Measurements from ENCODE around the gene CTNND2. TPM values are rescaled to one million over a fixed set of nuclear protein-coding genes. Genes with fewer than 3 reads are reported as not detected.
A peak's percentile ranks its signal among the peaks of the same experiment; 100 is the strongest.

Gene CTNND2
- total RNA-seq, 6 donors from 2014 or later = 1.1 to 12.4 (median 3.2) TPM

DNA sequence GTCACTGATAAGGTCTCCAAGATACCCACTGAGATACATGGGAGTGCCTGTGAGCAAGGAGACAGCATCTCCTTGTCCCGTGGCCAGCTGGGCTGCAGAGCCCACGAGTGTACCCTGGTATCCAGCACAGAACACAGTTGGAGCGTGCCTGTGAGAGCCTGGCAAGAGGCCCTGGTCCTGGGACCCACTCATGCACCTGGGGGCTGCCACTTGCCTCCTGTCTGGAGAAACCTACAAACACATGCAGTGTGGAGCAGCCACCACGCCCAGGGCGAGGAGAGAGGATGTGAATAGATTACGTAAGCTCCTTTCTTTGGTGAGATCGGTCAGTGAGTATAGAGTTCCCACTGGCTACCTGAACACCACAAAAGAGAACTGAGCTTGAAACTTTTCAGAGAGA, 88.3 kb downstream of the CTNND2 start:
- H3K4me3 ChIP-seq = no peak overlapping the region
- DNase-seq (peak in 1 of 2 donors; percentile 1), ATAC-seq (ENCODE audit: low FRiP score in 2 of 2) (no peak)
- H3K27ac ChIP-seq = no peak overlapping the region
- H3K27me3 ChIP-seq = no peaks in the 10 kb centered on the region
- H3K9me3 ChIP-seq = no peaks in the 10 kb centered on the region
- H3K4me1 ChIP-seq = no peaks in the 10 kb centered on the region
- TF ChIP-seq EP300 (IDR thresholded peaks at IDR 0.05) (no peak), POLR2AphosphoS5 (IDR thresholded peaks at IDR 0.05) (no peak), POLR2A (IDR thresholded peaks at IDR 0.05) (no peak)
- TF ChIP-seq, protein P1, sequence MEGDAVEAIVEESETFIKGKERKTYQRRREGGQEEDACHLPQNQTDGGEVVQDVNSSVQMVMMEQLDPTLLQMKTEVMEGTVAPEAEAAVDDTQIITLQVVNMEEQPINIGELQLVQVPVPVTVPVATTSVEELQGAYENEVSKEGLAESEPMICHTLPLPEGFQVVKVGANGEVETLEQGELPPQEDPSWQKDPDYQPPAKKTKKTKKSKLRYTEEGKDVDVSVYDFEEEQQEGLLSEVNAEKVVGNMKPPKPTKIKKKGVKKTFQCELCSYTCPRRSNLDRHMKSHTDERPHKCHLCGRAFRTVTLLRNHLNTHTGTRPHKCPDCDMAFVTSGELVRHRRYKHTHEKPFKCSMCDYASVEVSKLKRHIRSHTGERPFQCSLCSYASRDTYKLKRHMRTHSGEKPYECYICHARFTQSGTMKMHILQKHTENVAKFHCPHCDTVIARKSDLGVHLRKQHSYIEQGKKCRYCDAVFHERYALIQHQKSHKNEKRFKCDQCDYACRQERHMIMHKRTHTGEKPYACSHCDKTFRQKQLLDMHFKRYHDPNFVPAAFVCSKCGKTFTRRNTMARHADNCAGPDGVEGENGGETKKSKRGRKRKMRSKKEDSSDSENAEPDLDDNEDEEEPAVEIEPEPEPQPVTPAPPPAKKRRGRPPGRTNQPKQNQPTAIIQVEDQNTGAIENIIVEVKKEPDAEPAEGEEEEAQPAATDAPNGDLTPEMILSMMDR (IDR thresholded peaks at IDR 0.05) = no peak
- WGBS, 2 donors = 55 to 64% methylated on average over 6 to 7 of the region's 7 CpGs
- no peaks in the 10 kb centered on the region for H3K36me3 ChIP-seq

GRCh38 chr5:11815481-11815880, 88.8 kb downstream of the CTNND2 start:
- 57 to 74% methylated on average over 3 of the region's 3 CpGs for WGBS, 2 donors
- Histone ChIP-seq H3K36me3 (no peaks in the 10 kb centered on the region), H3K4me3 (no peak overlapping the region), H3K4me1 (no peaks in the 10 kb centered on the region), H3K27me3 (no peaks in the 10 kb centered on the region), H3K27ac (no peak overlapping the region), H3K9me3 (no peaks in the 10 kb centered on the region)
- no peak for ATAC-seq (ENCODE audit: low FRiP score in 2 of 2)
- TF ChIP-seq POLR2AphosphoS5 (IDR thresholded peaks at IDR 0.05) (no peak), POLR2A (IDR thresholded peaks at IDR 0.05) (no peak), EP300 (IDR thresholded peaks at IDR 0.05) (no peak)
- TF ChIP-seq, protein P1 (IDR thresholded peaks at IDR 0.05) = no peak
- DNase-seq = no peak

- DNase-seq (no peak), ATAC-seq (ENCODE audit: low FRiP score in 2 of 2) (no peak)
- TF ChIP-seq, protein P1 (IDR thresholded peaks at IDR 0.05) = no peak
- TF ChIP-seq POLR2A (IDR thresholded peaks at IDR 0.05) (no peak), EP300 (IDR thresholded peaks at IDR 0.05) (no peak), POLR2AphosphoS5 (IDR thresholded peaks at IDR 0.05) (no peak)
- Histone ChIP-seq H3K27ac (no peak overlapping the region), H3K27me3 (no peaks in the 10 kb centered on the region), H3K4me1 (no peaks in the 10 kb centered on the region), H3K9me3 (no peaks in the 10 kb centered on the region), H3K36me3 (no peaks in the 10 kb centered on the region), H3K4me3 (no peak overlapping the region)
- WGBS, 2 donors = 66 to 80% methylated on average over 4 of the region's 4 CpGs
Measured at GRCh38 chr5:11814373-11814772, 89.9 kb downstream of the CTNND2 start.

- H3K4me3 ChIP-seq = no peak overlapping the region
- H3K27ac ChIP-seq = no peak overlapping the region
- no peaks in the 10 kb centered on the region for H3K36me3 ChIP-seq
- no peaks in the 10 kb centered on the region for H3K9me3 ChIP-seq
- H3K4me1 ChIP-seq = no peaks in the 10 kb centered on the region
- no peak for DNase-seq
- 83 to 85% methylated on average over 3 of the region's 3 CpGs for WGBS, 2 donors
- TF ChIP-seq POLR2AphosphoS5 (IDR thresholded peaks at IDR 0.05) = no peak
- TF ChIP-seq, protein P1 (IDR thresholded peaks at IDR 0.05) = no peak
- TF ChIP-seq POLR2A (IDR thresholded peaks at IDR 0.05) = no peak
- TF ChIP-seq EP300 (IDR thresholded peaks at IDR 0.05) = no peak
- no peak for ATAC-seq (ENCODE audit: low FRiP score in 2 of 2)
- no peaks in the 10 kb centered on the region for H3K27me3 ChIP-seq
Measured at GRCh38 chr5:11809407-11809806, 94.8 kb downstream of the CTNND2 start.

DNA sequence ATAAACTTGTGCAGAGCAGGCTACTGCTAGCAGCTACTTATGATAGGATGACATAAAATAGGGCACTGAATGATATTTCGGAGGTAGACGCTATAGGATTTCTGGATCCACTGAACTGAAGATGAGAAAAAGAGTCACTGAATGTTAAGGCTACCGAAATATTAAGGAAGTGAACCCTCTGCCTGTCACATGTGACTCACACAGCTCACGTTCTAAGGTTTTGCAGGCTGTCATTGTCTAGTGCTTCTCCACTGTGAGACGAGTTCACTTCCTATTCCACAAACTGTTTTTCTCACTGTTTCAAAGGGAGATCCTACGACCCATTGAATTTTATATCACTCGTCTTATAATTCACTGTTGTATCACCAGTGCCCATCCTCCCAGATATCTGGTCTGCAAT, 100.8 kb downstream of the CTNND2 start:
- ATAC-seq (ENCODE audit: low FRiP score in 2 of 2) (no peak), DNase-seq (no peak)
- Histone ChIP-seq H3K36me3 (no peaks in the 10 kb centered on the region), H3K9me3 (no peaks in the 10 kb centered on the region), H3K27me3 (no peaks in the 10 kb centered on the region), H3K27ac (no peak overlapping the region), H3K4me1 (no peaks in the 10 kb centered on the region), H3K4me3 (no peak overlapping the region)
- TF ChIP-seq POLR2A (IDR thresholded peaks at IDR 0.05) (no peak), EP300 (IDR thresholded peaks at IDR 0.05) (no peak), POLR2AphosphoS5 (IDR thresholded peaks at IDR 0.05) (no peak)
- TF ChIP-seq, protein P1 (IDR thresholded peaks at IDR 0.05) = no peak
- WGBS, 2 donors = 67 to 68% methylated on average over 7 of the region's 7 CpGs
